K562 (cell line): ENCODE results near the gene CLCF1. TPM values are rescaled to one million over a fixed set of nuclear protein-coding genes. Genes with fewer than 3 reads are reported as not detected.

Experiments
- ATAC-seq: fragments of 200-7000 bp; cut with Tn5 transposase; 3 replicates; pipeline ENCODE4 v1.9.1; 2020; ENCODE audit warnings: moderate library complexity
- BruUV-seq: library from RNA; stranded (reverse); fragments of 400-500 nt; replicated peaks from 2 replicates; lab custom pipeline; 2021; lab: Mats Ljungman, UMichigan
- CTCF ChIA-PET: fragments of 300-600 bp; formaldehyde crosslinking; extraction: SDS; loops from one replicate; lab custom pipeline; 2021; ENCODE audit warnings: low intra/inter-chr PET ratio; lab: Yijun Ruan, JAX
- POLR2A ChIA-PET: fragments of 300-600, 350-650 bp; sonication (Branson Sonifier 250); formaldehyde crosslinking; extraction: SDS; loops from one replicate; lab custom pipeline; 2021; ENCODE audit warnings: antibody characterized with exemption, inconsistent platforms; lab: Yijun Ruan, JAX
- DNase-seq, 4 experiments: peaks; one replicate each; pipeline versions ENCODE4 v3.0.0 to v3.0.0-alpha.2; 2011 to 2018; ENCODE audit warnings: low spot score in 3 of 4, mixed read lengths in 3 of 4; ENCODE audit errors: extremely low read depth in 1 of 4
- FAIRE-seq: peaks from 2 replicates; lab custom pipeline; 2011; peaks lifted over from hg19 to GRCh38; lab: Jason Lieb, UNC
- H2AFZ ChIP-seq: 2 replicates; pipeline ENCODE4 v1.6.0; 2011; ENCODE audit warnings: low read depth, low read length, control low read depth, inconsistent platforms
- H3K27ac ChIP-seq: fragments of 200-600 bp; 3 replicates; pipeline ENCODE4 v1.8.0; 2011; ENCODE audit warnings: low read depth, mild to moderate bottlenecking, control low read depth, inconsistent platforms, low read length, moderate library complexity, mixed read lengths; ENCODE audit errors: extremely low read depth
- H3K27me3 ChIP-seq, 2 experiments: fragments of 300-600 bp in 1 of 2; 2 replicates in 1 of 2; 3 replicates in 1 of 2; pipeline versions ENCODE4 v1.6.0 to v1.8.0; 2011; ENCODE audit warnings: inconsistent platforms in 2 of 2, low read length in 2 of 2, mild to moderate bottlenecking in 1 of 2, mixed read lengths in 1 of 2, moderate library complexity in 1 of 2; ENCODE audit not compliant: control insufficient read depth in 2 of 2, insufficient read depth in 2 of 2
- H3K36me3 ChIP-seq: fragments of 300-600 bp; 3 replicates; pipeline ENCODE4 v1.8.0; 2011; ENCODE audit warnings: mild to moderate bottlenecking, low read length, inconsistent platforms; ENCODE audit not compliant: control insufficient read depth, insufficient read depth
- H3K4me1 ChIP-seq, 2 experiments: fragments of 200-600 bp in 1 of 2; replicated peaks in 1 of 2; 2 replicates in 1 of 2; 3 replicates in 1 of 2; pipeline versions ENCODE4 v1.5.1 to v1.8.0; 2011; ENCODE audit warnings: inconsistent platforms in 2 of 2, low read length in 2 of 2, mild to moderate bottlenecking in 1 of 2, mixed read lengths in 1 of 2, moderate library complexity in 1 of 2; ENCODE audit not compliant: control insufficient read depth in 2 of 2, insufficient read depth in 2 of 2
- H3K4me2 ChIP-seq: 2 replicates; pipeline ENCODE4 v1.6.1; 2011; ENCODE audit warnings: low read length, control low read depth, inconsistent platforms, mixed read lengths; ENCODE audit not compliant: insufficient read depth
- H3K4me3 ChIP-seq: fragments of 200-600 bp; sonication (generic), shearing (Covaris generic); 2 replicates; pipeline ENCODE4 v1.5.1; 2016; ENCODE audit warnings: control low read depth, inconsistent platforms
- H3K79me2 ChIP-seq: fragments of 200-600 bp; 3 replicates; pipeline ENCODE4 v1.8.0; 2011; ENCODE audit warnings: low read length, inconsistent platforms; ENCODE audit not compliant: control insufficient read depth, insufficient read depth
- H3K9ac ChIP-seq, 2 experiments: 2 replicates each; pipeline versions ENCODE4 v1.6.0 to v1.6.1; 2011; ENCODE audit warnings: low read depth in 2 of 2, low read length in 2 of 2, control low read depth in 1 of 2, inconsistent platforms in 1 of 2, mild to moderate bottlenecking in 1 of 2, mixed read lengths in 1 of 2; ENCODE audit not compliant: insufficient read depth in 1 of 2
- H3K9me1 ChIP-seq: one replicate; pipeline ENCODE4 v1.6.0; 2011; ENCODE audit warnings: inconsistent platforms, mild to moderate bottlenecking, low read length, moderate library complexity; ENCODE audit not compliant: control insufficient read depth, insufficient read depth
- H3K9me3 ChIP-seq: replicated peaks from 2 replicates; pipeline ENCODE4 v1.5.1; 2011; ENCODE audit warnings: low read depth, low read length, inconsistent platforms; ENCODE audit not compliant: control insufficient read depth, insufficient read depth
- H4K20me1 ChIP-seq: replicated peaks from 2 replicates; pipeline ENCODE4 v1.6.1; 2011; ENCODE audit warnings: low read length, inconsistent platforms, mixed read lengths; ENCODE audit not compliant: control insufficient read depth, insufficient read depth
- CREB1 ChIP-seq, 2 experiments: sonication (generic) in 1 of 2; formaldehyde crosslinking in 1 of 2; IDR thresholded peaks; 2 replicates each; pipeline versions ENCODE4 v1.6.1 to v1.8.0; 2012 to 2022; ENCODE audit warnings: inconsistent platforms in 1 of 2, mild to moderate bottlenecking in 1 of 2, missing genetic modification reagents in 1 of 2, moderate library complexity in 1 of 2
- ELF2 ChIP-seq: fragments of 250-450 bp; sonication (Bioruptor Pico); IDR thresholded peaks from 2 replicates; pipeline ENCODE4 v1.5.0; 2021; ENCODE audit warnings: mild to moderate bottlenecking
- GABPB1 ChIP-seq: sonication (generic); formaldehyde crosslinking; IDR thresholded peaks from 2 replicates; pipeline ENCODE4 v1.8.0; 2022; ENCODE audit warnings: mild to moderate bottlenecking, missing genetic modification reagents
- KAT7 ChIP-seq: sonication (generic); formaldehyde crosslinking; IDR thresholded peaks from 2 replicates; pipeline ENCODE4 v1.8.0; 2022; ENCODE audit warnings: missing genetic modification reagents, mild to moderate bottlenecking, borderline replicate concordance
- SP1 ChIP-seq: sonication (generic); formaldehyde crosslinking; IDR thresholded peaks from 2 replicates; pipeline ENCODE4 v1.8.1; 2022; ENCODE audit warnings: mild to moderate bottlenecking, missing genetic modification reagents
- ZNF121 ChIP-seq: sonication (generic); formaldehyde crosslinking; conservative IDR thresholded peaks from 2 replicates; pipeline ENCODE4 v1.8.0; 2022; ENCODE audit warnings: missing genetic modification reagents
- WGBS: fragments of 100-300 bp; shearing (Covaris generic); methylation state at CpG from one replicate; pipeline ENCODE4 v1.1.6; 2016; ENCODE audit warnings: low coverage, mixed read lengths; ENCODE audit not compliant: insufficient coverage; ENCODE audit errors: missing lambda C conversion rate; 5-methylcytosine and 5-hydroxymethylcytosine counted together
- in situ Hi-C: fragments of 300-500 bp; cut with MboI; formaldehyde crosslinking; loops from 4 replicates; pipeline ENCODE4 v1.15.0; 2018; ENCODE audit warnings: inconsistent platforms, mixed read lengths
- intact Hi-C: fragments of 100-400 bp; cut with micrococcal nuclease; formaldehyde crosslinking; loops from 2 replicates; pipeline ENCODE4 v1.14.2; 2022
- polyA plus RNA-seq, 8 experiments: library from polyadenylated mRNA; depleted of rRNA in 4 of 8; stranded (reverse) in 5 of 8; unstranded in 3 of 8; fragments of >200 nt; fragmentation: Nextera tagmentation in 2 of 8; fragmentation: Illumina TruSeq in 1 of 8; extraction: Ambion mirVana in 2 of 8; extraction: Trizol in 1 of 8; gene quantifications; 2 replicates each; pipeline versions ENCODE4 v1.2.1 to v1.2.3, GENCODE V29; 2011 to 2014; ENCODE audit warnings: inconsistent platforms in 1 of 8, missing spikeins in 1 of 8
- total RNA-seq, 7 experiments: library from RNA; depleted of rRNA in 6 of 7; stranded (reverse); fragments of >200 nt in 6 of 7; fragmentation: Illumina TruSeq in 2 of 7; extraction: Trizol in 2 of 7; gene quantifications; 2 replicates each; pipeline versions ENCODE4 v1.2.1 to v1.2.3, GENCODE V29; 2011 to 2021; ENCODE audit warnings: low replicate concordance in 1 of 7

The CLCF1 gene
- total and polyA plus RNA-seq, 9 of the 15 experiments (the other 6 are each of a cell fraction or from before 2014, with no cell fraction given), result 0.49 to 5.8 (median 3.0) TPM

GRCh38 chr11:67421430-67422031, 48.1 kb upstream of the CLCF1 start:
- FAIRE-seq, result no peak
- Histone ChIP-seq H3K9me3 (no peaks in the 10 kb centered on the region), H3K4me2 (peak overlapping the region; percentile 37), H2AFZ (peak overlapping the region; percentile 80), H3K27me3 (no peaks in the 10 kb centered on the region), H3K4me3 (peak overlapping the region; percentile 62), H3K36me3 (no peaks in the 10 kb centered on the region), H3K27ac (no peak overlapping the region)
- in situ Hi-C loops, result no loop called here
- no TSS peak for BruUV-seq
- DNase-seq, result no peak
- ATAC-seq, result no peak
- TF ChIP-seq ZNF121 (CRISPR knock-in tag) (peak; percentile 0; the same call in 1 of the 2 replicates), ELF2 (CRISPR knock-in tag) (no peak), KAT7 (CRISPR knock-in tag) (no peak), CREB1 (IDR thresholded peaks at IDR 0.05) (no peak), CREB1 (CRISPR knock-in tag; IDR thresholded peaks at IDR 0.05) (0 out of 2 replicates have a peak, but pooled peaks have one; percentile 3), SP1 (CRISPR knock-in tag) (peak; percentile 31; the same call in 1 of the 2 replicates), GABPB1 (0 out of 2 replicates have a peak, but pooled peaks have one; percentile 30)
- TF ChIP-seq, all 486 proteins: peak for 4
- Histone ChIP-seq H3K79me2 (peaks cover 8% of the 10 kb centered on the region; the same call in 1 of the 3 replicates), H4K20me1 (no peaks in the 10 kb centered on the region), H3K9ac (peak overlapping the region in 1 of 2 experiments; percentile 90; a peak in 2 of 4 replicates), H3K4me1 (peaks cover 6 to 62% of the 10 kb centered on the region in 2 experiments), H3K9me1 (no peaks in the 10 kb centered on the region)
- ChIA-PET POLR2A (interaction anchor here (0.7 to 2.1 kb wide), 3 partner anchors 9 to 184 kb away, joined by 4 to 10 read pairs (median 4); partner anchors contain the start of gene PPP1CA), CTCF (no interaction called here)
- 63% methylated on average over 16 of the region's 22 CpGs for WGBS
- intact Hi-C loops, result loop anchor here (5.0 kb wide), 1 partner anchor 46 kb away; the partner anchor contains the start of gene TMEM134
